ENCODE measurements around the gene CAMSAP2.

DNA sequence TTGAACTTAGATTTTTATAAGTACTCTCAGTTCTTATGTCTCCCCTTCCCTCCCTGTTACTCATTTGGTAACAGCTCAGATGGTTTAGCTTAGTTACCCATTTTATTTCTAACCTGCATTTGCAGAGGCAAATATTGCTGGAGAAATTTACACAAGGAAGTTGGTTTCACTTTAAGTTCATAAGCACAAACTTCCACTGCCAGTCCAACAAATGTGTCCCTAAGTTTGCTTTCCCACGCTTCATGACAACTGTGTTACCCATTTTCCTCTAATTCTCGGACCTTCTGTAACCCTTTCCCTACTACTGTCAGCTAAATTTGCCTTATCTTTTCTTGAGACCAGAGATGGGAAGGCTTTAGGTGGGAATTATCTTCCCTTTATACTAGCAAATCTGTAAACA is 70.2 kb downstream of the CAMSAP2 start:
- TF ChIP-seq, protein P1, sequence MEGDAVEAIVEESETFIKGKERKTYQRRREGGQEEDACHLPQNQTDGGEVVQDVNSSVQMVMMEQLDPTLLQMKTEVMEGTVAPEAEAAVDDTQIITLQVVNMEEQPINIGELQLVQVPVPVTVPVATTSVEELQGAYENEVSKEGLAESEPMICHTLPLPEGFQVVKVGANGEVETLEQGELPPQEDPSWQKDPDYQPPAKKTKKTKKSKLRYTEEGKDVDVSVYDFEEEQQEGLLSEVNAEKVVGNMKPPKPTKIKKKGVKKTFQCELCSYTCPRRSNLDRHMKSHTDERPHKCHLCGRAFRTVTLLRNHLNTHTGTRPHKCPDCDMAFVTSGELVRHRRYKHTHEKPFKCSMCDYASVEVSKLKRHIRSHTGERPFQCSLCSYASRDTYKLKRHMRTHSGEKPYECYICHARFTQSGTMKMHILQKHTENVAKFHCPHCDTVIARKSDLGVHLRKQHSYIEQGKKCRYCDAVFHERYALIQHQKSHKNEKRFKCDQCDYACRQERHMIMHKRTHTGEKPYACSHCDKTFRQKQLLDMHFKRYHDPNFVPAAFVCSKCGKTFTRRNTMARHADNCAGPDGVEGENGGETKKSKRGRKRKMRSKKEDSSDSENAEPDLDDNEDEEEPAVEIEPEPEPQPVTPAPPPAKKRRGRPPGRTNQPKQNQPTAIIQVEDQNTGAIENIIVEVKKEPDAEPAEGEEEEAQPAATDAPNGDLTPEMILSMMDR (IDR thresholded peaks at IDR 0.05; ENCODE audit: insufficient read depth, low read length, poor library complexity, severe bottlenecking) = no peak
- TF ChIP-seq EZH2phosphoT487 (conservative IDR thresholded peaks at IDR 0.05; ENCODE audit: low read length) = no peak

Measured in SU-DHL-6 (cell line).